ENCODE data around the gene SMARCD1. TPM values are rescaled to one million over a fixed set of nuclear protein-coding genes. Genes with fewer than 3 reads are reported as not detected.
A peak's percentile ranks its signal among the peaks of the same experiment; 100 is the strongest.

SMARCD1 gene
- 10 to 100 TPM; 20.3 to 72.4 (median 45.2) TPM for total RNA-seq

DNA sequence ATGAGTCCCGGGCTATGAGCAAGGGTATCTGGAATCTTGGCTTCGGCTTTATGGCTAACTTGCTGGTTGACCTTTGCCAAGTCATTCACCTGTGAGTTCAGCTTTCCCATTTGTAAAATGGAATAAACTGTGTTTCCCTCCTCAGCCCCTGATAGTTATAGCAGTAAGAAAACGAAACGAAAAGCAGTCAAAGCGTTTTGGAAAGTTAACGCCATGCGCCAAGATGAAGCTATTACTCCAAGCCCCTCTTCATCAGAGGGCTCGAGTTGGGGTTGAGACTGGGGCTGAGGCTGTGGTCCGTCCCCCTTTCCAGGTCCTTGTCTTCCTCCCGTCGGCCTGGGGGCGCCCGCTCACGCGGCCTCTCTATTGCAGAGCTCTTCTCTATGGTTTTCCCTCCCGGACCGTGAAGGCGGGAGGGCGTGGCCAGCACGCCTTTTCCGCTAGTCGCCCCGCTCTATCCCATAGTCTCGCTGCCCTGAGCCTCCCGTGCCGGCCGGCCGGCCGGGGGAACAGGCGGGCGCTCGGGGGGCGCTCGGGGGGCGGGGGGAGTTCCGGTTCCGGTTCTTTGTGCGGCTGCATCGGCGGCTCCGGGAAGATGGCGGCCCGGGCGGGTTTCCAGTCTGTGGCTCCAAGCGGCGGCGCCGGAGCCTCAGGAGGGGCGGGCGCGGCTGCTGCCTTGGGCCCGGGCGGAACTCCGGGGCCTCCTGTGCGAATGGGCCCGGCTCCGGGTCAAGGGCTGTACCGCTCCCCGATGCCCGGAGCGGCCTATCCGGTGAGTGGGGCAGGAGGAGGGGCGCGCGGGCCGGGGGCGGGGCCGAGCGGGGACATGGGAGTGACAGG, at the start of gene SMARCD1:
SMARCD1 (plus strand) TSS at position 568 of the 840 bp plus-strand sequence; CDS start at position 596, 28 bp downstream.
- WGBS: under 1% methylated on average over 10 of the region's 69 CpGs
- no peaks in the 10 kb centered on the region for H3K9me3 ChIP-seq
- peak within 1 kb of the TSS; percentile 87 to 96 (median 96) for H3K4me3 ChIP-seq
- intact Hi-C loops (cut with DNase I): no loop called here
- peaks cover 14 to 44% (median 29%) of the 10 kb centered on the region in 4 donors for H3K4me1 ChIP-seq
- DNase-seq (ENCODE audit: extremely low spot score): peak; percentile 95
- TF ChIP-seq POLR2AphosphoS5 (IDR thresholded peaks at IDR 0.05) (peak; percentile 54 to 57), EP300 (IDR thresholded peaks at IDR 0.05) (no peak), POLR2A (IDR thresholded peaks at IDR 0.05; ENCODE audit: low read depth) (no peak)
- TF ChIP-seq, protein P1, sequence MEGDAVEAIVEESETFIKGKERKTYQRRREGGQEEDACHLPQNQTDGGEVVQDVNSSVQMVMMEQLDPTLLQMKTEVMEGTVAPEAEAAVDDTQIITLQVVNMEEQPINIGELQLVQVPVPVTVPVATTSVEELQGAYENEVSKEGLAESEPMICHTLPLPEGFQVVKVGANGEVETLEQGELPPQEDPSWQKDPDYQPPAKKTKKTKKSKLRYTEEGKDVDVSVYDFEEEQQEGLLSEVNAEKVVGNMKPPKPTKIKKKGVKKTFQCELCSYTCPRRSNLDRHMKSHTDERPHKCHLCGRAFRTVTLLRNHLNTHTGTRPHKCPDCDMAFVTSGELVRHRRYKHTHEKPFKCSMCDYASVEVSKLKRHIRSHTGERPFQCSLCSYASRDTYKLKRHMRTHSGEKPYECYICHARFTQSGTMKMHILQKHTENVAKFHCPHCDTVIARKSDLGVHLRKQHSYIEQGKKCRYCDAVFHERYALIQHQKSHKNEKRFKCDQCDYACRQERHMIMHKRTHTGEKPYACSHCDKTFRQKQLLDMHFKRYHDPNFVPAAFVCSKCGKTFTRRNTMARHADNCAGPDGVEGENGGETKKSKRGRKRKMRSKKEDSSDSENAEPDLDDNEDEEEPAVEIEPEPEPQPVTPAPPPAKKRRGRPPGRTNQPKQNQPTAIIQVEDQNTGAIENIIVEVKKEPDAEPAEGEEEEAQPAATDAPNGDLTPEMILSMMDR (IDR thresholded peaks at IDR 0.05): peak; percentile 48 to 62 (median 54)
- H3K27me3 ChIP-seq: no peaks in the 10 kb centered on the region
- H3K27ac ChIP-seq (replicated peaks in 1 of 4): peak within 1 kb of the TSS; percentile 97 to 99 (median 98)
- peaks cover 21 to 40% (median 30%) of the 10 kb centered on the region in 4 donors for H3K36me3 ChIP-seq

DNA sequence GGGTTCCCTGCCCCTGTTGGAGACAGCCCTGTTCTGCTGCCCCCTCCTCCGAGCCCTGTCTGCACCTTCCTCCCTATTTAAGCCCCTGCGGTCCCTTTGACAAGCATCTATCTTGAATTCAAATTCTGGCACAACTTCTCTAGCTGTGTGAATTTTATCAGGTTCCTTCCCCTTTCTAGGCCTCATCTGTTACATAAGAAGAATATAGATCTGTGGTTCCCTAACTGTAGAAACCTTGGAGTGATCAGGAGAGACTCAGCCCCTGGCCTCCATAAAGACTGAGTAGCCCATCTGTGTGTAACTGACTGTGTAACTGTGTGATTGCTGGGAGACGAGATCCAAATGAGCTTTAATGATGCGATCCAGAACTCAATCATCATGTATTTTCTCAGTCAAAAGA, 46.8 kb upstream of the SMARCD1 start:
- H3K36me3 ChIP-seq: no peaks in the 10 kb centered on the region
- WGBS: 90% methylated on average over 4 of the region's 4 CpGs
- H3K27ac ChIP-seq (replicated peaks in 1 of 4): no peak overlapping the region
- no peak for DNase-seq (ENCODE audit: extremely low spot score)
- intact Hi-C loops (cut with DNase I): no loop called here
- peaks cover 0 to 8% (median 0%) of the 10 kb centered on the region in 4 donors for H3K27me3 ChIP-seq
- no peak for TF ChIP-seq EP300 (IDR thresholded peaks at IDR 0.05)
- no peak for TF ChIP-seq POLR2AphosphoS5 (IDR thresholded peaks at IDR 0.05)
- no peak for TF ChIP-seq POLR2A (IDR thresholded peaks at IDR 0.05; ENCODE audit: low read depth)
- TF ChIP-seq, protein P1 (IDR thresholded peaks at IDR 0.05): no peak
- no peaks in the 10 kb centered on the region for H3K4me1 ChIP-seq
- no peaks in the 10 kb centered on the region for H3K9me3 ChIP-seq
- no peak overlapping the region for H3K4me3 ChIP-seq

DNA sequence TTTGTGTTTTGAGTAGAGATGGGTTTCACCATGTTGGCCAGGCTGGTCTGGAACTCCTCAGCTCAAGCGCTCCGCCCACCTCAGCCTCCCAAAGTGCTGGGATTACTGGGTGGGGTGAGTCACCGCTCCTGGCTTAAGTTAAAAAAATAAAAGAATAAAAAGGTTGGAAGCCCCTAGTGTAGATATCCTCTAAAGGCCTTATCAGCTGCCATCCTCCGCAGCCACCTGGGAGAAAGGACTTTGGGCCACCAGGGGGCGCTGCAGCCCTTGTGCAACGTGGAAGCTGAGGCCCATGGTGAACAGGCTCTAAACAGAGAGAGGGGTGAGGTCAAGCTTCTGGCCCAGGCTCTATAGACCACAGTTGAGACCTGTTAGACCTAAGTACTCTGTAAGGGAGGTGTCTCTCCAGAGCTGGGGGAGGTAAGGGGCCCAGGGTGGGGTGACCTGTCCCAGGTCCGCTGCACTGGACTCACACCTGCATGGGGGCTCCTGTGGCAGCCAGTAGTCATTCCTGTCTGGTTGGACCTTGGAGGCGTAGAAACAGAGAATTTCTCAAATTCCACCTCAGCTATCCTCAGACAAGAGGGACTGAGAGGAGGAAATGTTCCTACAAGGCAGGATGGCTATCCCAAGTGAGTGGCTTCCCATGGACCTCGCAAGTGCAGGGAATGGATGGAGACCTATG, 45.8 kb upstream of the SMARCD1 start:
- peak; percentile 97 for DNase-seq (ENCODE audit: extremely low spot score)
- intact Hi-C loops (cut with DNase I): no loop called here
- Histone ChIP-seq H3K27me3 (peaks cover 0 to 4% (median 0%) of the 10 kb centered on the region in 4 donors), H3K36me3 (no peaks in the 10 kb centered on the region), H3K4me1 (no peaks in the 10 kb centered on the region), H3K4me3 (no peak overlapping the region), H3K27ac (replicated peaks in 1 of 4) (no peak overlapping the region), H3K9me3 (no peaks in the 10 kb centered on the region)
- TF ChIP-seq POLR2AphosphoS5 (IDR thresholded peaks at IDR 0.05) (no peak), EP300 (IDR thresholded peaks at IDR 0.05) (no peak), POLR2A (IDR thresholded peaks at IDR 0.05; ENCODE audit: low read depth) (no peak)
- TF ChIP-seq, protein P1 (IDR thresholded peaks at IDR 0.05): peak; percentile 80 to 94 (median 87)
- 73% methylated on average over 6 of the region's 9 CpGs for WGBS

DNA sequence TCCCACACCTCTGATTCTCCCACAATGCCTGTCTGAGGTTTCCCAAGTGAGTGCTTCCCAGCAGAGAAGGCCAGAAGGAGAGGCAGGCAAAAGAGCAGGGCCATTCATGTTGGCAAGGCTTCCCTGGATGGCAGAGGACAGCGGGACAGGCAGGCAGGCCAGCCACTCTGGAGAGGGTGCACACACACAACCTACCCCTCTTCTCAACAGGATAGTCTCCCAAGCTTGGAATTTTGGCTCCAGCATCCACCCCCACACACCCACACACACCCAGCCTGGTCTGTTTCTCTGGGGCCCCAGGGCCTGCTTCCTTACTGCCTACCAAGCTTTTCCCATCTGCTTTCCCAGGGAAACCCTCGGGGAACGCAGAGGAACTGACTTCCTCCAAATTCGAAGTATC, 44.5 kb upstream of the SMARCD1 start:
- TF ChIP-seq POLR2A (IDR thresholded peaks at IDR 0.05; ENCODE audit: low read depth) (no peak), EP300 (IDR thresholded peaks at IDR 0.05) (no peak), POLR2AphosphoS5 (IDR thresholded peaks at IDR 0.05) (no peak)
- no peak for DNase-seq (ENCODE audit: extremely low spot score)

More for the DNA sequence above, 44.5 kb upstream of the SMARCD1 start:
- intact Hi-C loops (cut with DNase I): loop anchor here (10.0 kb wide), 1 partner anchor 176 kb away; no protein-coding TSS in a partner anchor
- H3K9me3 ChIP-seq: no peaks in the 10 kb centered on the region
- no peaks in the 10 kb centered on the region for H3K36me3 ChIP-seq
- 78% methylated on average over 4 of the region's 4 CpGs for WGBS
- no peaks in the 10 kb centered on the region for H3K4me1 ChIP-seq
- H3K27ac ChIP-seq (replicated peaks in 1 of 4): no peak overlapping the region
- H3K27me3 ChIP-seq: peaks cover 0 to 4% (median 0%) of the 10 kb centered on the region in 4 donors
- H3K4me3 ChIP-seq: no peak overlapping the region

All from esophagus muscularis mucosa (tissue), 4 donors.